Pancreas (tissue), 10 donors: ENCODE results near the gene NSD1. TPM values are rescaled to one million over a fixed set of nuclear protein-coding genes. Genes with fewer than 3 reads are reported as not detected.

Experiments
- ATAC-seq, 4 donors: fragments of 200-7000 bp; cut with Tn5 transposase; one replicate each; pipeline versions ENCODE4 v1.8.0 to v1.9.1; 2020; ENCODE audit warnings: mild to moderate bottlenecking in 4 of 4, moderate library complexity in 4 of 4
- DNase-seq, 6 donors: peaks; one replicate each; pipeline ENCODE4 v3.0.0-alpha.2; 2020
- FAIRE-seq: peaks from 2 replicates; lab custom pipeline; 2012; peaks lifted over from hg19 to GRCh38; lab: Jason Lieb, UNC
- H3K27ac ChIP-seq, 4 donors: fragments of 200-600 bp; sonication (generic); 1 replicate in 3 of 4; 2 replicates in 1 of 4; pipeline versions ENCODE4 v1.5.0 to v1.8.0; 2020
- H3K27me3 ChIP-seq, 4 donors: fragments of 200-600 bp; one replicate each; pipeline ENCODE4 v1.8.0; 2021
- H3K36me3 ChIP-seq, 3 donors: fragments of 200-600 bp; sonication (generic) in 1 of 3; one replicate each; pipeline versions ENCODE4 v1.5.0 to v1.8.0; 2020 to 2021
- H3K4me1 ChIP-seq, 3 donors: fragments of 200-600 bp; one replicate each; pipeline ENCODE4 v1.8.0; 2021
- H3K4me3 ChIP-seq, 4 donors: fragments of 200-600 bp; sonication (generic) in 2 of 4; one replicate each; pipeline versions ENCODE4 v1.5.0 to v1.8.0; 2020 to 2021
- H3K9me3 ChIP-seq, 4 donors: fragments of 200-600 bp; one replicate each; pipeline ENCODE4 v1.8.0; 2021
- CTCF ChIP-seq, 4 donors: fragments of 200-600 bp; sonication (generic) in 3 of 4; IDR thresholded peaks; one replicate each; pipeline versions ENCODE4 v1.5.0 to v1.8.0; 2021; ENCODE audit warnings: antibody characterized with exemption in 4 of 4
- WGBS, 2 donors: extraction: QIAGEN DNeasy Blood & Tissue Kit; methylation state at CpG; one replicate each; pipeline ENCODE4 v1.1.7; 2013; 5-methylcytosine and 5-hydroxymethylcytosine counted together
- intact Hi-C, 3 donors: fragments of 100-400 bp; cut with DNase I; formaldehyde crosslinking; loops; one replicate each; pipeline versions ENCODE4 v1.11.1 to v1.14.2; 2022
- polyA plus RNA-seq, 2 donors: library from polyadenylated mRNA; stranded (reverse); fragments of 200-250 nt; gene quantifications; one replicate each; pipeline ENCODE4 v1.2.3, GENCODE V29; 2013
- total RNA-seq, 6 donors: library from RNA; stranded (reverse); fragmentation: NEBNext Ultra II Directional in 4 of 6; extraction: Animal tissue kit (Norgen Biotek cat#: 25700) in 4 of 6; gene quantifications; one replicate each; pipeline versions ENCODE4 v1.2.1 to v1.2.4, GENCODE V29; 2021 to 2023
- donor health status: healthy with polysubstance abuse.
- donor health status: DM: no; HTN: no; CAD: no; lungs with moderate emphysema.
- donor health status: DM: no; HTN: no; CAD: no.
- donor health status: control.
- donor health status: control.
- donor health status: Bipolar disorder and iron deficiency.
- donor health status: DM: yes; HTN: yes; CAD: no.
- donor health status: DM: no; HTN: no; CAD: no.
- donor health status: DM: no; HTN: no; CAD: no.
- donor health status: DM: yes; HTN: yes; CAD: no.

NSD1 gene
- total and polyA plus RNA-seq, 8 donors = 6.9 to 51.2 (median 33.5) TPM

GRCh38 chr5:177269976-177270375 is 136.4 kb downstream of the NSD1 start:
- ATAC-seq = no peak
- Histone ChIP-seq H3K27me3 (no peaks in the 10 kb centered on the region), H3K9me3 (no peaks in the 10 kb centered on the region), H3K4me3 (no peak overlapping the region), H3K27ac (peak overlapping the region; percentile 47 to 71 (median 65)), H3K36me3 (peaks cover 0 to 21% (median 18%) of the 10 kb centered on the region in 3 donors), H3K4me1 (peaks cover 8 to 27% (median 19%) of the 10 kb centered on the region in 3 donors)
- intact Hi-C loops = no loop called here
- no peak for DNase-seq
- 55 to 61% methylated on average over 3 of the region's 3 CpGs for WGBS, 2 donors
- no peak for FAIRE-seq
- no peak for TF ChIP-seq CTCF (IDR thresholded peaks at IDR 0.05)

- Histone ChIP-seq H3K27ac (peak overlapping the region in 3 of 4 donors; percentile 1 to 70 (median 47)), H3K9me3 (no peaks in the 10 kb centered on the region), H3K4me1 (peaks cover 8 to 27% (median 19%) of the 10 kb centered on the region in 3 donors), H3K27me3 (no peaks in the 10 kb centered on the region), H3K36me3 (peaks cover 0 to 21% (median 18%) of the 10 kb centered on the region in 3 donors), H3K4me3 (no peak overlapping the region)
- DNase-seq = no peak
- intact Hi-C loops = no loop called here
- TF ChIP-seq CTCF (IDR thresholded peaks at IDR 0.05) = no peak
- peak; percentile 17 to 64 (median 22) for ATAC-seq
- FAIRE-seq = no peak
- WGBS, 2 donors = 56 to 61% methylated on average over 3 of the region's 3 CpGs
Observed at GRCh38 chr5:177270653-177271052, 137.1 kb downstream of the NSD1 start.

- H3K9me3 ChIP-seq = no peaks in the 10 kb centered on the region
- peaks cover 0 to 21% (median 14%) of the 10 kb centered on the region in 3 donors for H3K36me3 ChIP-seq
- peaks cover 8 to 27% (median 19%) of the 10 kb centered on the region in 3 donors for H3K4me1 ChIP-seq
- ATAC-seq (no peak), FAIRE-seq (no peak), DNase-seq (no peak)
- H3K27me3 ChIP-seq = no peaks in the 10 kb centered on the region
- H3K27ac ChIP-seq = peak overlapping the region in 1 of 4 donors; percentile 1
- no peak overlapping the region for H3K4me3 ChIP-seq
- WGBS, 2 donors = 68% methylated on average over 4 of the region's 4 CpGs
- intact Hi-C loops = no loop called here
- TF ChIP-seq CTCF (IDR thresholded peaks at IDR 0.05) = no peak
Observed at GRCh38 chr5:177271113-177271512, 137.5 kb downstream of the NSD1 start.

GRCh38 chr5:177275883-177276282 is 142.3 kb downstream of the NSD1 start:
- TF ChIP-seq CTCF (IDR thresholded peaks at IDR 0.05) = no peak
- no peak for FAIRE-seq
- Histone ChIP-seq H3K27ac (no peak overlapping the region), H3K9me3 (no peaks in the 10 kb centered on the region), H3K27me3 (no peaks in the 10 kb centered on the region), H3K4me3 (no peak overlapping the region), H3K36me3 (peaks cover 0 to 29% (median 14%) of the 10 kb centered on the region in 3 donors), H3K4me1 (peaks cover 0 to 7% (median 6%) of the 10 kb centered on the region in 3 donors)
- whole genome bisulfite sequencing, 2 donors = 94 to 95% methylated on average over 6 of the region's 6 CpGs
- no peak for DNase-seq
- no peak for ATAC-seq
- intact Hi-C loops = no loop called here

GRCh38 chr5:177276886-177277285 is 143.3 kb downstream of the NSD1 start:
- no peaks in the 10 kb centered on the region for H3K27me3 ChIP-seq
- 38 to 47% methylated on average over 1 of the region's 1 CpG for WGBS, 2 donors
- no peak overlapping the region for H3K4me3 ChIP-seq
- intact Hi-C loops = no loop called here
- no peak for DNase-seq
- H3K36me3 ChIP-seq = peaks cover 0 to 37% (median 20%) of the 10 kb centered on the region in 3 donors
- no peak overlapping the region for H3K27ac ChIP-seq
- H3K4me1 ChIP-seq = peaks cover 0 to 7% (median 0%) of the 10 kb centered on the region in 3 donors
- peak in 3 of 4 donors; percentile 36 to 62 (median 54) for ATAC-seq
- H3K9me3 ChIP-seq = no peaks in the 10 kb centered on the region
- no peak for TF ChIP-seq CTCF (IDR thresholded peaks at IDR 0.05)
- FAIRE-seq = no peak
